K562 (cell line): Measurements from ENCODE around the gene ALDH9A1. TPM values are rescaled to one million over a fixed set of nuclear protein-coding genes. Genes with fewer than 3 reads are reported as not detected.

Experiments used
- MXD1 ChIP-seq: fragments of 250-450 bp; sonication (Bioruptor Pico); IDR thresholded peaks from 2 replicates; pipeline ENCODE4 v1.8.0; 2021; ENCODE audit warnings: borderline replicate concordance, mild to moderate bottlenecking, moderate library complexity; ENCODE audit not compliant: poor library complexity, severe bottlenecking
- ZBTB5 ChIP-seq: fragments of 450-650 bp; IDR thresholded peaks from 2 replicates; pipeline ENCODE4 v1.6.1; 2017; ENCODE audit warnings: antibody characterized with exemption
- ZFP36 ChIP-seq: fragments of 150-350 bp; IDR thresholded peaks from 2 replicates; pipeline ENCODE4 v1.6.1; 2018; ENCODE audit warnings: low read length, low read depth; ENCODE audit not compliant: partially characterized antibody
- ZNF518B ChIP-seq: fragments of 250-450 bp; sonication (Bioruptor Pico); IDR thresholded peaks from 2 replicates; pipeline ENCODE4 v1.5.0; 2021; ENCODE audit warnings: mild to moderate bottlenecking, moderate library complexity
- polyA plus RNA-seq, 8 experiments: library from polyadenylated mRNA; depleted of rRNA in 4 of 8; stranded (reverse) in 5 of 8; unstranded in 3 of 8; fragments of >200 nt; fragmentation: Nextera tagmentation in 2 of 8; fragmentation: Illumina TruSeq in 1 of 8; extraction: Ambion mirVana in 2 of 8; extraction: Trizol in 1 of 8; gene quantifications; 2 replicates each; pipeline versions ENCODE4 v1.2.1 to v1.2.3, GENCODE V29; 2011 to 2014; ENCODE audit warnings: inconsistent platforms in 1 of 8, missing spikeins in 1 of 8
- total RNA-seq, 7 experiments: library from RNA; depleted of rRNA in 6 of 7; stranded (reverse); fragments of >200 nt in 6 of 7; fragmentation: Illumina TruSeq in 2 of 7; extraction: Trizol in 2 of 7; gene quantifications; 2 replicates each; pipeline versions ENCODE4 v1.2.1 to v1.2.3, GENCODE V29; 2011 to 2021; ENCODE audit warnings: low replicate concordance in 1 of 7

Gene ALDH9A1
- total and polyA plus RNA-seq, 9 of the 15 experiments (the other 6 are each of a cell fraction or from before 2014, with no cell fraction given) = 26.5 to 54.3 (median 39.2) TPM

- TF ChIP-seq ZBTB5 (no peak), ZFP36 (peak; percentile 76), MXD1 (CRISPR knock-in tag) (no peak), ZNF518B (CRISPR knock-in tag) (no peak)
Measured at GRCh38 chr1:165634154-165634921, 64.0 kb downstream of the ALDH9A1 start (continued).
